ENCODE measurements around the gene MKS1. TPM values are rescaled to one million over a fixed set of nuclear protein-coding genes. Genes with fewer than 3 reads are reported as not detected.

The MKS1 gene
- total RNA-seq, 1 experiment from 2014 or later: 24.8 TPM

GRCh38 chr17:58263773-58264172 is 44.7 kb upstream of the MKS1 start:
- no peaks in the 10 kb centered on the region for H3K79me1 ChIP-seq (ENCODE audit: insufficient read depth, low read depth, low read length, poor library complexity, severe bottlenecking)
- no peak overlapping the region for H3T11ph ChIP-seq (ENCODE audit: low read length)
- H4K8ac ChIP-seq (replicated peaks; ENCODE audit: insufficient read length, low read depth, low read length): no peak overlapping the region
- Mint-ChIP-seq H3K4me1 (no peaks in the 10 kb centered on the region), H3K9me3 (no peaks in the 10 kb centered on the region), H3K4me3 (no peak overlapping the region), H3K27ac (no peak overlapping the region), H3K27me3 (ENCODE audit: low read depth) (peaks cover 68% of the 10 kb centered on the region), H3K36me3 (ENCODE audit: insufficient read depth in 1 of 3, low read depth in 3 of 3) (no peaks in the 10 kb centered on the region)
- TF ChIP-seq, protein P1, sequence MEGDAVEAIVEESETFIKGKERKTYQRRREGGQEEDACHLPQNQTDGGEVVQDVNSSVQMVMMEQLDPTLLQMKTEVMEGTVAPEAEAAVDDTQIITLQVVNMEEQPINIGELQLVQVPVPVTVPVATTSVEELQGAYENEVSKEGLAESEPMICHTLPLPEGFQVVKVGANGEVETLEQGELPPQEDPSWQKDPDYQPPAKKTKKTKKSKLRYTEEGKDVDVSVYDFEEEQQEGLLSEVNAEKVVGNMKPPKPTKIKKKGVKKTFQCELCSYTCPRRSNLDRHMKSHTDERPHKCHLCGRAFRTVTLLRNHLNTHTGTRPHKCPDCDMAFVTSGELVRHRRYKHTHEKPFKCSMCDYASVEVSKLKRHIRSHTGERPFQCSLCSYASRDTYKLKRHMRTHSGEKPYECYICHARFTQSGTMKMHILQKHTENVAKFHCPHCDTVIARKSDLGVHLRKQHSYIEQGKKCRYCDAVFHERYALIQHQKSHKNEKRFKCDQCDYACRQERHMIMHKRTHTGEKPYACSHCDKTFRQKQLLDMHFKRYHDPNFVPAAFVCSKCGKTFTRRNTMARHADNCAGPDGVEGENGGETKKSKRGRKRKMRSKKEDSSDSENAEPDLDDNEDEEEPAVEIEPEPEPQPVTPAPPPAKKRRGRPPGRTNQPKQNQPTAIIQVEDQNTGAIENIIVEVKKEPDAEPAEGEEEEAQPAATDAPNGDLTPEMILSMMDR (conservative IDR thresholded peaks at IDR 0.05): no peak
- H2AK5ac ChIP-seq (ENCODE audit: insufficient read length, low read length): no peak overlapping the region
- no peaks in the 10 kb centered on the region for H3K23me2 ChIP-seq (ENCODE audit: insufficient read length, low read depth, low read length, poor library complexity, severe bottlenecking)
- H3K9me3 ChIP-seq (ENCODE audit: control insufficient read depth, low read depth, low read length): no peaks in the 10 kb centered on the region
- no peak overlapping the region for H3K14ac ChIP-seq (ENCODE audit: insufficient read depth, low read length)
- DNase-seq: no peak
- no peak overlapping the region for H3K23ac ChIP-seq (ENCODE audit: insufficient read length, low read depth, low read length)
- WGBS (ENCODE audit: extremely low coverage, insufficient read length, low lambda C conversion rate): no CpG with 5 or more reads among the region's 1 CpG
- H4K5ac ChIP-seq (ENCODE audit: insufficient read length, low read depth, low read length): no peak overlapping the region
- H2BK5ac ChIP-seq (ENCODE audit: insufficient read length, low read length): no peak overlapping the region
- H2BK15ac ChIP-seq (ENCODE audit: low read depth, low read length): no peak overlapping the region
- no peak overlapping the region for H3K27ac ChIP-seq (ENCODE audit: insufficient read length, low read depth, low read length)
- no peak overlapping the region for H2AFZ ChIP-seq (ENCODE audit: low read length)
- H3K18ac ChIP-seq (ENCODE audit: insufficient read length, low read depth, low read length): no peak overlapping the region
- no peak overlapping the region for H3K56ac ChIP-seq (ENCODE audit: insufficient read length, low read depth, low read length)
- no peaks in the 10 kb centered on the region for H3K4me1 ChIP-seq (ENCODE audit: insufficient read depth, low read length)
- no peaks in the 10 kb centered on the region for H4K20me1 ChIP-seq (ENCODE audit: control insufficient read depth, insufficient read depth, insufficient read length)
- H3K4me2 ChIP-seq (ENCODE audit: insufficient read depth, insufficient read length, low read length): no peak overlapping the region
- H2BK20ac ChIP-seq (ENCODE audit: low read depth, low read length, poor library complexity, severe bottlenecking): no peak overlapping the region
- H3K79me2 ChIP-seq (ENCODE audit: insufficient read depth, low read length): no peaks in the 10 kb centered on the region
- no peak overlapping the region for H4K91ac ChIP-seq (ENCODE audit: insufficient read length, low read depth, low read length)
- H2BK120ac ChIP-seq (ENCODE audit: low read depth, low read length, poor library complexity, severe bottlenecking): no peak overlapping the region
- H3K9ac ChIP-seq (ENCODE audit: extremely low read depth, insufficient read length, low read length): no peak overlapping the region
- H2BK12ac ChIP-seq (ENCODE audit: insufficient read length, low read depth, low read length): no peak overlapping the region
- H3K4ac ChIP-seq (ENCODE audit: low read depth, low read length): no peak overlapping the region
- no peaks in the 10 kb centered on the region for H3K27me3 ChIP-seq (ENCODE audit: insufficient read depth, low read length)
